HG03469 (cell line): Measurements from ENCODE around the gene PI4K2A.

Source experiments
- ATAC-seq: cut with Tn5 transposase; IDR thresholded peaks from one replicate; pipeline ENCODE4 v1.9.1; 2021; ENCODE audit warnings: mild to moderate bottlenecking, moderate library complexity, moderate number of reproducible peaks; ENCODE audit not compliant: unreplicated experiment

PI4K2A gene

GRCh38 chr10:97704341-97704740, 63.9 kb downstream of the PI4K2A start:
- no peak for ATAC-seq

GRCh38 chr10:97705006-97705670, 64.7 kb downstream of the PI4K2A start:
- ATAC-seq: no peak

- no peak for ATAC-seq
Measured at GRCh38 chr10:97707134-97707861, 66.8 kb downstream of the PI4K2A start.

- no peak for ATAC-seq
Measured at GRCh38 chr10:97708167-97708566, 67.7 kb downstream of the PI4K2A start.

GRCh38 chr10:97708976-97709946, 68.8 kb downstream of the PI4K2A start:
- no peak for ATAC-seq

- no peak for ATAC-seq
Measured at GRCh38 chr10:97711640-97712572, 71.4 kb downstream of the PI4K2A start.

- no peak for ATAC-seq
Measured at GRCh38 chr10:97713339-97713825, 72.9 kb downstream of the PI4K2A start, which contains the start of gene MARVELD1. Gene MARVELD1 (plus strand): TSS chr10:97713730. CDS start chr10:97713877, 147 bp downstream.

- peak; percentile 62 for ATAC-seq
Measured at GRCh38 chr10:97713826-97714400, 73.4 kb downstream of the PI4K2A start.

- ATAC-seq: peak; percentile 15
Measured at GRCh38 chr10:97714401-97715258, 74.2 kb downstream of the PI4K2A start.

- ATAC-seq: no peak
Measured at GRCh38 chr10:97715259-97715874, 74.9 kb downstream of the PI4K2A start.

- no peak for ATAC-seq
Measured at GRCh38 chr10:97717627-97718026, 77.2 kb downstream of the PI4K2A start.

GRCh38 chr10:97718178-97718577, 77.7 kb downstream of the PI4K2A start:
- ATAC-seq: no peak

- no peak for ATAC-seq
Measured at GRCh38 chr10:97718659-97719142, 78.2 kb downstream of the PI4K2A start.

- ATAC-seq: no peak
Measured at GRCh38 chr10:97719602-97720001, 79.1 kb downstream of the PI4K2A start.

- ATAC-seq: no peak
Measured at GRCh38 chr10:97721871-97722780, 81.7 kb downstream of the PI4K2A start.

- ATAC-seq: no peak
Measured at GRCh38 chr10:97723001-97723400, 82.5 kb downstream of the PI4K2A start.

GRCh38 chr10:97724341-97724941, 84.0 kb downstream of the PI4K2A start:
- ATAC-seq: no peak
